HEK293T (cell line): ENCODE results near the gene RELA.

Experiments used
- CTCF ChIA-PET: fragments of 350-600 bp; formaldehyde crosslinking; extraction: SDS; loops from one replicate; lab custom pipeline; 2021; ENCODE audit warnings: antibody characterized with exemption, inconsistent platforms; lab: Yijun Ruan, JAX
- POLR2A ChIA-PET: fragments of 350-600 bp; formaldehyde crosslinking; extraction: SDS; loops from one replicate; lab custom pipeline; 2020; ENCODE audit warnings: antibody characterized with exemption, inconsistent platforms; lab: Yijun Ruan, JAX
- DNase-seq: peaks from one replicate; pipeline ENCODE4 v3.0.0; 2012; ENCODE audit warnings: mixed read lengths; ENCODE audit errors: extremely low spot score
- ARNT ChIP-seq: fragments of 450-650 bp; IDR thresholded peaks from 2 replicates; pipeline ENCODE4 v1.6.1; 2017; ENCODE audit warnings: mild to moderate bottlenecking
- BHLHE40 ChIP-seq: fragments of 450-650 bp; IDR thresholded peaks from 2 replicates; pipeline ENCODE4 v1.6.1; 2016; ENCODE audit warnings: mild to moderate bottlenecking, moderate library complexity, borderline replicate concordance
- CTBP1 ChIP-seq: fragments of 450-650 bp; IDR thresholded peaks from 2 replicates; pipeline ENCODE4 v1.6.1; 2016; ENCODE audit warnings: borderline replicate concordance
- ELF4 ChIP-seq: fragments of 450-650 bp; IDR thresholded peaks from 2 replicates; pipeline ENCODE4 v1.6.1; 2017; ENCODE audit warnings: antibody characterized with exemption
- FOXA1 ChIP-seq: fragments of 450-650 bp; IDR thresholded peaks from 2 replicates; pipeline ENCODE4 v1.6.1; 2016; ENCODE audit warnings: mild to moderate bottlenecking
- FOXK2 ChIP-seq: fragments of 450-650 bp; IDR thresholded peaks from 2 replicates; pipeline ENCODE4 v1.6.1; 2016; ENCODE audit warnings: mild to moderate bottlenecking
- FOXM1 ChIP-seq: fragments of 450-650 bp; IDR thresholded peaks from 2 replicates; pipeline ENCODE4 v1.6.1; 2017; ENCODE audit warnings: mild to moderate bottlenecking, borderline replicate concordance
- HDGF ChIP-seq: fragments of 450-650 bp; IDR thresholded peaks from 2 replicates; pipeline ENCODE4 v1.6.1; 2017; ENCODE audit warnings: antibody characterized with exemption, borderline replicate concordance
- L3MBTL2 ChIP-seq: fragments of 450-650 bp; conservative IDR thresholded peaks from 2 replicates; pipeline ENCODE4 v1.6.1; 2016; ENCODE audit warnings: mild to moderate bottlenecking
- LEF1 ChIP-seq: fragments of 450-650 bp; IDR thresholded peaks from 2 replicates; pipeline ENCODE4 v1.6.1; 2017; ENCODE audit warnings: mild to moderate bottlenecking, borderline replicate concordance
- NFRKB ChIP-seq: fragments of 450-650 bp; IDR thresholded peaks from 2 replicates; pipeline ENCODE4 v1.6.1; 2016; ENCODE audit warnings: mild to moderate bottlenecking, moderate library complexity
- PKNOX1 ChIP-seq: fragments of 450-650 bp; IDR thresholded peaks from 2 replicates; pipeline ENCODE4 v1.6.1; 2016
- SP1 ChIP-seq: fragments of 450-650 bp; IDR thresholded peaks from 2 replicates; pipeline ENCODE4 v1.6.1; 2017
- SUZ12 ChIP-seq: fragments of 450-650 bp; IDR thresholded peaks from 2 replicates; pipeline ENCODE4 v1.6.1; 2016; ENCODE audit warnings: mild to moderate bottlenecking
- TARDBP ChIP-seq: fragments of 450-650 bp; IDR thresholded peaks from 2 replicates; pipeline ENCODE4 v1.6.1; 2016
- ZNF384 ChIP-seq: fragments of 450-650 bp; IDR thresholded peaks from 2 replicates; pipeline ENCODE4 v1.6.1; 2016

RELA gene

DNA sequence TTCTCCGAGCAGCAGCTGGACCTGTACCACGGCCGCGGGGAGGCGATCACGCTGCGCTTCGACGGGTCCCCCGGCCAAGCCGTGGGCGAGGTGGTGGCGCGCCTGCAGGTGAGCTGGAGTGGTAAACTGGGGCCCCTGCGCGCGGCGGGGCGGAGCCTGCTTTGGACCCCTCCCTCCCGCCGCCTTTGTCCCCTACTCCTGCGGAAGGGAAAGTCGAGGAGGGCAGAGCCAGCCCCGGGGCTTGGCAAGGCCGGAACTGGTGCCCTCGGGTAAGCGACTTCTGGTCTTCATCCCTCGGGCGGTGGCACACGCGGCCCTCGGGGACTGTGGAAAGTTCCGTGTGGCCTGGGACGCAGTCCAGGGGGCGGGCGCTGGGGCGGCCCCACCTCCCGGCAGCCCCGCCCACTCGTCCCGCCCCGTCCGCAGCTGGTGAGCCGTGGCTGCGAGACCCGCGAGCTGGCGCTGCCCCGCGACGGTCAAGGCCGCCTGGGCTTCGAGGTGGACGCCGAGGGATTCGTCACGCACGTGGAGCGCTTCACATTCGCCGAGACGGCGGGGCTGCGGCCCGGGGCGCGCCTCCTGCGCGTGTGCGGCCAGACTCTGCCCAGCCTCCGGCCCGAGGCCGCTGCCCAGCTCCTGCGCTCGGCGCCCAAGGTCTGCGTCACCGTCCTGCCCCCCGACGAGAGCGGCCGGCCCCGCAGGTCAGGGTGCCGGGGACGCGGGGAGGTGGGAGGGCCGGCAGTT lies 15.6 kb downstream of the RELA start:
- POLR2A ChIA-PET: interaction anchor here (0.8 to 1.8 kb wide), 3 partner anchors 9 to 16 kb away, joined by 3 to 4 read pairs (median 3); partner anchors contain the start of gene RELA
- no peak for DNase-seq

DNA sequence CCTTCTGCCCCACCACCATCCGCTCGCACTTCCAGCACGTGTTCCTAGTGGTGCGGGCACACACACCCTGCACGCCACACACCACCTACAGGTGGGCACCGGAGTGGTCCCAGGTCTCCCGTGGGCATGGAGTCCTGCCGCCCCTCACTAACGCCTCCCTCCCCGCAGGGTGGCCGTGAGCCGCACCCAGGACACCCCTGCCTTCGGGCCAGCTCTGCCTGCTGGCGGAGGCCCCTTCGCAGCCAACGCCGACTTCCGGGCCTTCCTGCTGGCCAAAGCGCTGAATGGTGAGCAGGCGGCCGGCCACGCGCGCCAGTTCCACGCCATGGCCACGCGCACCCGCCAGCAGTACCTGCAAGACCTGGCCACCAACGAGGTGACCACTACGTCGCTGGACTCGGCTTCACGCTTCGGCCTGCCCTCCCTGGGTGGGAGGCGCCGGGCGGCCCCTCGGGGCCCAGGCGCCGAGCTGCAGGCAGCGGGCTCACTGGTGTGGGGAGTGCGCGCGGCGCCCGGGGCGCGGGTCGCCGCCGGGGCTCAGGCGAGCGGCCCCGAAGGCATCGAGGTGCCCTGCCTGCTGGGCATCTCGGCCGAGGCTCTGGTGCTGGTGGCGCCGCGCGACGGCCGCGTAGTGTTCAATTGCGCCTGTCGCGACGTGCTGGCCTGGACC lies 16.3 kb downstream of the RELA start:
- TF ChIP-seq HDGF (no peak), SP1 (no peak), PKNOX1 (no peak), FOXK2 (no peak)
- DNase-seq: no peak
- ChIA-PET POLR2A (interaction anchor here (0.8 to 1.8 kb wide), 3 partner anchors 8 to 16 kb away, joined by 3 to 4 read pairs (median 3); partner anchors contain the start of gene RELA), CTCF (no interaction called here)

More for the DNA sequence above, 15.6 kb downstream of the RELA start:
- CTCF ChIA-PET: no interaction called here
- TF ChIP-seq ARNT (no peak), ELF4 (no peak), FOXM1 (no peak), LEF1 (no peak), BHLHE40 (no peak)

GRCh38 chr11:65645710-65646109 lies 17.0 kb downstream of the RELA start:
- ChIA-PET POLR2A (no interaction called here), CTCF (no interaction called here)
- no peak for TF ChIP-seq NFRKB
- TF ChIP-seq BHLHE40: no peak
- TF ChIP-seq SP1: no peak
- TF ChIP-seq PKNOX1: no peak
- no peak for TF ChIP-seq LEF1
- TF ChIP-seq FOXM1: no peak

GRCh38 chr11:65644837-65645236 lies 17.9 kb downstream of the RELA start:
- ChIA-PET CTCF (no interaction called here), POLR2A (no interaction called here)
- no peak for TF ChIP-seq ELF4
- TF ChIP-seq SP1: no peak
- TF ChIP-seq ZNF384: no peak
- TF ChIP-seq BHLHE40: no peak
- no peak for TF ChIP-seq FOXK2
- TF ChIP-seq CTBP1: no peak
- TF ChIP-seq FOXA1: no peak
- no peak for TF ChIP-seq FOXM1
- no peak for TF ChIP-seq L3MBTL2
- no peak for DNase-seq

More at GRCh38 chr11:65645710-65646109, 17.0 kb downstream of the RELA start:
- DNase-seq: no peak

GRCh38 chr11:65643971-65644370 lies 18.7 kb downstream of the RELA start:
- ChIA-PET POLR2A (interaction anchor here (1.1 to 1.6 kb wide), 2 partner anchors 12 to 215 kb away, joined by 3 to 4 read pairs; no protein-coding TSS in a partner anchor), CTCF (no interaction called here)
- no peak for TF ChIP-seq SUZ12
- TF ChIP-seq LEF1: no peak
- no peak for TF ChIP-seq SP1
- DNase-seq: no peak

- CTCF ChIA-PET: no interaction called here
- no peak for DNase-seq
- no peak for TF ChIP-seq HDGF
- no peak for TF ChIP-seq SUZ12
- TF ChIP-seq PKNOX1: no peak
- no peak for TF ChIP-seq ELF4
- no peak for TF ChIP-seq CTBP1
- TF ChIP-seq FOXM1: no peak
- TF ChIP-seq FOXK2: no peak
- no peak for TF ChIP-seq LEF1
- no peak for TF ChIP-seq SP1
- TF ChIP-seq ARNT: no peak
- TF ChIP-seq NFRKB: no peak
- no peak for TF ChIP-seq TARDBP
- TF ChIP-seq ZNF384: no peak
- no peak for TF ChIP-seq BHLHE40
- no peak for TF ChIP-seq L3MBTL2
- no peak for TF ChIP-seq FOXA1
- POLR2A ChIA-PET: interaction anchor here (1.1 to 1.6 kb wide), 3 partner anchors 11 to 27 kb away, joined by 5 to 6 read pairs (median 5); partner anchors contain the start of genes PCNX3 and RELA
Observed at GRCh38 chr11:65642014-65642671, 20.6 kb downstream of the RELA start.
